SU-DHL-6 (cell line): ENCODE data around the gene CNR1.

Experiments used
- H2AFZ ChIP-seq: fragments of 200-600 bp; sonication (generic); 2 replicates; pipeline ENCODE4 v1.6.1; 2014; ENCODE audit warnings: low read depth, mild to moderate bottlenecking, moderate library complexity, mixed read lengths, antibody characterized with exemption, low read length; ENCODE audit not compliant: severe bottlenecking
- H3F3A ChIP-seq: fragments of 200-600 bp; shearing (Covaris generic); 2 replicates; pipeline ENCODE4 v1.6.0; 2016; ENCODE audit warnings: antibody characterized with exemption, mild to moderate bottlenecking; ENCODE audit not compliant: insufficient read depth
- H3K27ac ChIP-seq: fragments of 200-600 bp; sonication (generic); 2 replicates; pipeline ENCODE4 v1.5.1; 2016; ENCODE audit warnings: low read depth, mild to moderate bottlenecking, low read length, moderate library complexity, mixed read lengths
- H3K27me3 ChIP-seq: fragments of 200-600 bp; sonication (generic), shearing (Covaris generic); 2 replicates; pipeline ENCODE4 v1.6.0; 2014; ENCODE audit warnings: mild to moderate bottlenecking, low read length
- H3K36me3 ChIP-seq: fragments of 200-600 bp; sonication (generic); 2 replicates; pipeline ENCODE4 v1.6.1; 2014; ENCODE audit warnings: mild to moderate bottlenecking, low read length, mixed read lengths
- H3K4me2 ChIP-seq: fragments of 300-600, 200-600 bp; shearing (Covaris generic), sonication (generic); 2 replicates; pipeline ENCODE4 v1.6.0; 2014; ENCODE audit warnings: low read length, low read depth, mild to moderate bottlenecking; ENCODE audit not compliant: poor library complexity, severe bottlenecking
- H3K4me3 ChIP-seq: fragments of 200-600 bp; sonication (generic); 2 replicates; pipeline ENCODE4 v1.5.1; 2014; ENCODE audit warnings: antibody characterized with exemption, low read length, mild to moderate bottlenecking, mixed read lengths; ENCODE audit not compliant: insufficient read depth, poor library complexity, severe bottlenecking
- H3K79me2 ChIP-seq: fragments of 200-600 bp; sonication (generic); 2 replicates; pipeline ENCODE4 v1.6.1; 2014; ENCODE audit warnings: mild to moderate bottlenecking, low read length, moderate library complexity; ENCODE audit not compliant: insufficient read depth
- H3K9ac ChIP-seq: fragments of 200-600 bp; sonication (generic); 2 replicates; pipeline ENCODE4 v1.7.0; 2014; ENCODE audit warnings: mild to moderate bottlenecking, low read length
- H3K9me2 ChIP-seq: fragments of 200-600 bp; sonication (generic); replicated peaks from 2 replicates; pipeline ENCODE4 v1.6.1; 2014; ENCODE audit warnings: low read length; ENCODE audit not compliant: insufficient read depth
- H3K9me3 ChIP-seq: fragments of 200-600 bp; sonication (generic); 2 replicates; pipeline ENCODE4 v1.6.1; 2014; ENCODE audit warnings: low read length, mixed read lengths; ENCODE audit not compliant: insufficient read depth
- H4K20me1 ChIP-seq: fragments of 200-600 bp; sonication (generic); 2 replicates; pipeline ENCODE4 v1.6.1; 2014; ENCODE audit warnings: low read depth, mild to moderate bottlenecking, antibody characterized with exemption, low read length, moderate library complexity, mixed read lengths
- EZH2phosphoT487 ChIP-seq: fragments of 200-600 bp; sonication (generic), shearing (Covaris generic); conservative IDR thresholded peaks from 2 replicates; pipeline ENCODE4 v1.6.1; 2018; ENCODE audit warnings: mild to moderate bottlenecking, antibody characterized with exemption, low read length, moderate library complexity, mixed read lengths
- TF ChIP-seq, protein P1 (sequence below): fragments of 200-600 bp; sonication (generic); IDR thresholded peaks from one replicate; pipeline ENCODE4 v1.5.1; 2017; ENCODE audit warnings: antibody characterized with exemption, mild to moderate bottlenecking, low read length, moderate library complexity; ENCODE audit not compliant: insufficient read depth, poor library complexity, severe bottlenecking

The CNR1 gene

DNA sequence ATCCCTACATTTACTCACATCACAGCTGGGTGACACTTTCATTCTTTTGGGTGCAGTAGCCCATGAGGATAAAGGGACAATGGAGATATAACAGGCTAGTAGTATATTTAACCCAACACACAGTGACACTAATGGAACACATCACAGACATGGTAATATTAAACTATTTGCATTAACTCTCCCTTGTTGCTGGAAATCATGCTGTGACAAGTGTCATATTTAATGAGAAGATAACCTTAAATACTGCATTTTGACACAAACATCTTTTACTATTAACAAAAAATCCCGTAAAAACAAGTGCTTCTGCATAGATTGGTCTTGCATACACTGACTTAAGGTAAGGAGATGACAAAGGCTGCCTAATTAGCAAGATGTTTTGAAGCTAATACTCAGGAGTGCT lies 45.5 kb downstream of the CNR1 start:
- H2AFZ ChIP-seq = no peak overlapping the region
- no peaks in the 10 kb centered on the region for H3K79me2 ChIP-seq
- peaks cover 20% of the 10 kb centered on the region; the same call in 1 of the 2 replicates for H3K9me3 ChIP-seq
- no peak overlapping the region for H3K27ac ChIP-seq
- no peaks in the 10 kb centered on the region for H3F3A ChIP-seq
- H4K20me1 ChIP-seq = no peaks in the 10 kb centered on the region
- no peaks in the 10 kb centered on the region for H3K36me3 ChIP-seq
- H3K9me2 ChIP-seq = no peaks in the 10 kb centered on the region
- H3K4me2 ChIP-seq = no peak overlapping the region
- no peak overlapping the region for H3K4me3 ChIP-seq
- TF ChIP-seq, protein P1, sequence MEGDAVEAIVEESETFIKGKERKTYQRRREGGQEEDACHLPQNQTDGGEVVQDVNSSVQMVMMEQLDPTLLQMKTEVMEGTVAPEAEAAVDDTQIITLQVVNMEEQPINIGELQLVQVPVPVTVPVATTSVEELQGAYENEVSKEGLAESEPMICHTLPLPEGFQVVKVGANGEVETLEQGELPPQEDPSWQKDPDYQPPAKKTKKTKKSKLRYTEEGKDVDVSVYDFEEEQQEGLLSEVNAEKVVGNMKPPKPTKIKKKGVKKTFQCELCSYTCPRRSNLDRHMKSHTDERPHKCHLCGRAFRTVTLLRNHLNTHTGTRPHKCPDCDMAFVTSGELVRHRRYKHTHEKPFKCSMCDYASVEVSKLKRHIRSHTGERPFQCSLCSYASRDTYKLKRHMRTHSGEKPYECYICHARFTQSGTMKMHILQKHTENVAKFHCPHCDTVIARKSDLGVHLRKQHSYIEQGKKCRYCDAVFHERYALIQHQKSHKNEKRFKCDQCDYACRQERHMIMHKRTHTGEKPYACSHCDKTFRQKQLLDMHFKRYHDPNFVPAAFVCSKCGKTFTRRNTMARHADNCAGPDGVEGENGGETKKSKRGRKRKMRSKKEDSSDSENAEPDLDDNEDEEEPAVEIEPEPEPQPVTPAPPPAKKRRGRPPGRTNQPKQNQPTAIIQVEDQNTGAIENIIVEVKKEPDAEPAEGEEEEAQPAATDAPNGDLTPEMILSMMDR = no peak
- TF ChIP-seq EZH2phosphoT487 = no peak
- H3K9ac ChIP-seq = no peak overlapping the region
- H3K27me3 ChIP-seq = no peaks in the 10 kb centered on the region

DNA sequence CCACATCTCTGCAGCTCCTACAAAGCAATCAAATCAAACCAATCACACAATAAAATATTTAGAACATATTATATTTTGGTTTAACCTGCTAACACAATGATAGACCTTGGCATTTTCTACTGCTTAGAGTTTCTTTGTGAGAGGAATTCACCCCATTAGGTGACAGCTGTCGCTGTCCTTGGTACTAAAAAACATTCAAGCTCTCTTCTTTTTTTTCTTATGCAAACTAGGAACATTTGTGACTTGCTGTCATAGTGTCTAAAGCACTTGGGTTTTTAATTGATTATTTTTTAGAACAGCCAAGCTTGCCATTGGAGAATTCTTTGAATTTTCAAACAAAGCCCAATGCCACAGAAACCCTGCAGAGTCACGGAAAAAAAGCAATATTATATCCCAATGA lies 46.4 kb downstream of the CNR1 start:
- H2AFZ ChIP-seq = no peak overlapping the region
- H3K9me3 ChIP-seq = peaks cover 11% of the 10 kb centered on the region; the same call in 1 of the 2 replicates
- no peaks in the 10 kb centered on the region for H3K79me2 ChIP-seq
- H3K27me3 ChIP-seq = no peaks in the 10 kb centered on the region
- no peaks in the 10 kb centered on the region for H4K20me1 ChIP-seq
- H3K27ac ChIP-seq = no peak overlapping the region
- H3K36me3 ChIP-seq = no peaks in the 10 kb centered on the region
- no peak for TF ChIP-seq EZH2phosphoT487
- TF ChIP-seq, protein P1 = no peak
- no peaks in the 10 kb centered on the region for H3K9me2 ChIP-seq
- no peak overlapping the region for H3K9ac ChIP-seq
- no peaks in the 10 kb centered on the region for H3F3A ChIP-seq
- no peak overlapping the region for H3K4me2 ChIP-seq
- H3K4me3 ChIP-seq = no peak overlapping the region

DNA sequence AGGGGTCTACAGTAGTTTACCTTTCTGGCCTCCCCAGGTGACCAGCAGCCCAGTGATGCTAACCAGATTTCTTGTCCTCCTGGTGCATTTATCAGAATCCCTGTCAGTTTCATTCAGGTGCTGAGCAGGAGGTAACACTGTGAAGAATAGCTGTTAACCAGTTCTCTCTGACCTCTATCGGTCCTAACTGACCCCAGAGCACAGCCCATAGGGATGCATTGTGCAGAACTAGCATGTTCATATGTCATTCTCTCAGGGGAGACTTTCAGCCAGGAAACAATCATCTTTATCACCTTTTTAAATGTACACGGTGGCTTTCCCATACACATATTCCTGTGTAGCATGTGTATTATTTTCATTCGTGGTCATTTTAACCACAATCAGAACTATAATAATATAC lies 49.9 kb downstream of the CNR1 start:
- no peaks in the 10 kb centered on the region for H3K36me3 ChIP-seq
- no peak overlapping the region for H3K9ac ChIP-seq
- no peak overlapping the region for H3K4me3 ChIP-seq
- H3K9me3 ChIP-seq = no peaks in the 10 kb centered on the region
- TF ChIP-seq, protein P1 = no peak
- no peak for TF ChIP-seq EZH2phosphoT487
- H3F3A ChIP-seq = no peaks in the 10 kb centered on the region
- no peak overlapping the region for H3K4me2 ChIP-seq
- H2AFZ ChIP-seq = no peak overlapping the region
- H3K27me3 ChIP-seq = no peaks in the 10 kb centered on the region
- H3K27ac ChIP-seq = no peak overlapping the region
- no peaks in the 10 kb centered on the region for H4K20me1 ChIP-seq
- H3K9me2 ChIP-seq = no peaks in the 10 kb centered on the region
- H3K79me2 ChIP-seq = no peaks in the 10 kb centered on the region
